MM.1S (cell line): ENCODE results near the gene SHROOM3.

ENCODE experiments used
- DNase-seq: peaks from one replicate; pipeline ENCODE4 v3.0.0-alpha.2; 2015
- H2AFZ ChIP-seq: fragments of 300-600 bp; sonication (generic); 2 replicates; pipeline ENCODE4 v1.6.0; 2016; ENCODE audit warnings: antibody characterized with exemption, low read length
- H3F3A ChIP-seq: fragments of 300-600 bp; sonication (generic); 2 replicates; pipeline ENCODE4 v1.6.1; 2016; ENCODE audit warnings: mild to moderate bottlenecking, antibody characterized with exemption, low read length, moderate library complexity, mixed read lengths; ENCODE audit not compliant: insufficient read depth
- H3K27ac ChIP-seq: fragments of 300-600 bp; sonication (generic); 2 replicates; pipeline ENCODE4 v1.5.1; 2016; ENCODE audit warnings: mild to moderate bottlenecking, low read length
- H3K27me3 ChIP-seq: fragments of 300-600 bp; sonication (generic); replicated peaks from 2 replicates; pipeline ENCODE4 v1.6.0; 2016; ENCODE audit warnings: low read length; ENCODE audit not compliant: insufficient read depth
- H3K36me3 ChIP-seq: fragments of 300-600 bp; sonication (generic); replicated peaks from 2 replicates; pipeline ENCODE4 v1.6.1; 2016; ENCODE audit warnings: mild to moderate bottlenecking, low read length, mixed read lengths; ENCODE audit not compliant: insufficient read depth
- H3K4me1 ChIP-seq: fragments of 300-600 bp; sonication (generic); 2 replicates; pipeline ENCODE4 v1.6.1; 2016; ENCODE audit warnings: low read length, mixed read lengths
- H3K4me2 ChIP-seq: fragments of 300-600 bp; sonication (generic); 2 replicates; pipeline ENCODE4 v1.6.0; 2016; ENCODE audit warnings: low read depth, low read length
- H3K4me3 ChIP-seq: fragments of 300-600 bp; sonication (generic); 2 replicates; pipeline ENCODE4 v1.5.1; 2016; ENCODE audit warnings: low read length, mixed read lengths
- H3K79me2 ChIP-seq: fragments of 300-600 bp; sonication (generic); 2 replicates; pipeline ENCODE4 v1.6.1; 2016; ENCODE audit warnings: mixed run types, low read length, mixed read lengths
- H3K9ac ChIP-seq: fragments of 300-600 bp; sonication (generic); 2 replicates; pipeline ENCODE4 v1.6.1; 2016; ENCODE audit warnings: low read length, mixed read lengths
- H3K9me2 ChIP-seq: fragments of 300-600 bp; sonication (generic); replicated peaks from 2 replicates; pipeline ENCODE4 v1.6.1; 2016; ENCODE audit warnings: mild to moderate bottlenecking, low read length, mixed read lengths; ENCODE audit not compliant: insufficient read depth
- H3K9me3 ChIP-seq: fragments of 300-600 bp; sonication (generic); replicated peaks from 2 replicates; pipeline ENCODE4 v1.6.1; 2016; ENCODE audit warnings: mild to moderate bottlenecking, low read length, mixed read lengths; ENCODE audit not compliant: insufficient read depth
- H4K20me1 ChIP-seq: fragments of 300-600 bp; sonication (generic); 2 replicates; pipeline ENCODE4 v1.6.1; 2016; ENCODE audit warnings: mild to moderate bottlenecking, low read length, moderate library complexity, mixed read lengths; ENCODE audit not compliant: insufficient read depth
- EZH2 ChIP-seq: fragments of 300-600 bp; sonication (generic); optimal IDR thresholded peaks from 2 replicates; pipeline ENCODE3; 2017; ENCODE audit warnings: low read depth, mild to moderate bottlenecking, antibody characterized with exemption, low read length, mixed read lengths
- EZH2phosphoT487 ChIP-seq: fragments of 300-600 bp; sonication (generic); IDR thresholded peaks from 2 replicates; pipeline ENCODE4 v1.6.1; 2018; ENCODE audit warnings: antibody characterized with exemption, low read length
- TF ChIP-seq, protein P1 (sequence below): fragments of 300-600 bp; sonication (generic); IDR thresholded peaks from 2 replicates; pipeline ENCODE4 v1.5.1; 2016; ENCODE audit warnings: antibody characterized with exemption, low read length, mixed read lengths

The SHROOM3 gene

DNA sequence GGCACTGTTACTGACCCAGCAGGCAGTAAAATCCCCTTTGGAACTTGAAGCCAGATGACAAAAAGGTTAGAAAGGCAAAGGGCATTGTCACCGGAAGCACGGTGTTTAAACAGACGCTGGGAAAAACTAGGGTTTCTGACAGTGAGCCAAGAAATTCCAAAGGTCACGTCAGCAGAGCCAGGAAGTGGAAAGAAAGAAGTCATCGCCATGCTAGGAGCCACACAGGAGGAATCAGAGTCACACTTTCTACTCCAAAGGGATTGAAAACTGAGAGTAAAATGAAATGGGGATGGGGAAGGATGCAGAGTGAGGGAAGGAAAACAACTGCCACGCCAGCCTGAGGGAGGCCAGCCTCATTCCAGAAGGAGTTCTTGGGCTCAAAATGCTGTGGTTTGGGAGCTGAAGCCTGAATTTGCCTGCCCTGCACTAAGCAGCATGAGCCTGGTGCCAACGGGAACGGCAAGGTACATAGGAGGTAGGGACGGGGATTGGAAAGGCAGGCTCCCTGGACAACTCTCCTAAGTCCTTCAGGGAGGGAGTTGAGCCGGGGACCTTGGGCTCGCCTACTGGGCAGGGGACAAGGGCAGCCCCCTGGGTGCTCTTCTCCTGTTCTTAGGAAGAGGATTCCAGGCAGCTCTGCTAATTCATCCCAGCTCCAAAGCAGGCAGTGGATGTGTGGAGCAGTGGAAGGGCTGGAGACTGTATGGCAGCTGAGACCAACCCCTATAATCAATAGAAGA, 396.1 kb downstream of the SHROOM3 start:
- no peaks in the 10 kb centered on the region for H3K36me3 ChIP-seq
- H3K27me3 ChIP-seq: no peaks in the 10 kb centered on the region
- no peaks in the 10 kb centered on the region for H3F3A ChIP-seq
- no peaks in the 10 kb centered on the region for H3K9me2 ChIP-seq
- no peaks in the 10 kb centered on the region for H3K9me3 ChIP-seq
- H3K4me1 ChIP-seq: no peaks in the 10 kb centered on the region
- no peak overlapping the region for H3K4me3 ChIP-seq
- H3K27ac ChIP-seq: no peak overlapping the region
- no peak overlapping the region for H3K4me2 ChIP-seq
- TF ChIP-seq, protein P1, sequence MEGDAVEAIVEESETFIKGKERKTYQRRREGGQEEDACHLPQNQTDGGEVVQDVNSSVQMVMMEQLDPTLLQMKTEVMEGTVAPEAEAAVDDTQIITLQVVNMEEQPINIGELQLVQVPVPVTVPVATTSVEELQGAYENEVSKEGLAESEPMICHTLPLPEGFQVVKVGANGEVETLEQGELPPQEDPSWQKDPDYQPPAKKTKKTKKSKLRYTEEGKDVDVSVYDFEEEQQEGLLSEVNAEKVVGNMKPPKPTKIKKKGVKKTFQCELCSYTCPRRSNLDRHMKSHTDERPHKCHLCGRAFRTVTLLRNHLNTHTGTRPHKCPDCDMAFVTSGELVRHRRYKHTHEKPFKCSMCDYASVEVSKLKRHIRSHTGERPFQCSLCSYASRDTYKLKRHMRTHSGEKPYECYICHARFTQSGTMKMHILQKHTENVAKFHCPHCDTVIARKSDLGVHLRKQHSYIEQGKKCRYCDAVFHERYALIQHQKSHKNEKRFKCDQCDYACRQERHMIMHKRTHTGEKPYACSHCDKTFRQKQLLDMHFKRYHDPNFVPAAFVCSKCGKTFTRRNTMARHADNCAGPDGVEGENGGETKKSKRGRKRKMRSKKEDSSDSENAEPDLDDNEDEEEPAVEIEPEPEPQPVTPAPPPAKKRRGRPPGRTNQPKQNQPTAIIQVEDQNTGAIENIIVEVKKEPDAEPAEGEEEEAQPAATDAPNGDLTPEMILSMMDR: no peak
- no peak for TF ChIP-seq EZH2phosphoT487
- no peak for TF ChIP-seq EZH2
- no peak overlapping the region for H2AFZ ChIP-seq
- no peak overlapping the region for H3K9ac ChIP-seq
- no peak for DNase-seq
- no peaks in the 10 kb centered on the region for H3K79me2 ChIP-seq
- H4K20me1 ChIP-seq: no peaks in the 10 kb centered on the region

DNA sequence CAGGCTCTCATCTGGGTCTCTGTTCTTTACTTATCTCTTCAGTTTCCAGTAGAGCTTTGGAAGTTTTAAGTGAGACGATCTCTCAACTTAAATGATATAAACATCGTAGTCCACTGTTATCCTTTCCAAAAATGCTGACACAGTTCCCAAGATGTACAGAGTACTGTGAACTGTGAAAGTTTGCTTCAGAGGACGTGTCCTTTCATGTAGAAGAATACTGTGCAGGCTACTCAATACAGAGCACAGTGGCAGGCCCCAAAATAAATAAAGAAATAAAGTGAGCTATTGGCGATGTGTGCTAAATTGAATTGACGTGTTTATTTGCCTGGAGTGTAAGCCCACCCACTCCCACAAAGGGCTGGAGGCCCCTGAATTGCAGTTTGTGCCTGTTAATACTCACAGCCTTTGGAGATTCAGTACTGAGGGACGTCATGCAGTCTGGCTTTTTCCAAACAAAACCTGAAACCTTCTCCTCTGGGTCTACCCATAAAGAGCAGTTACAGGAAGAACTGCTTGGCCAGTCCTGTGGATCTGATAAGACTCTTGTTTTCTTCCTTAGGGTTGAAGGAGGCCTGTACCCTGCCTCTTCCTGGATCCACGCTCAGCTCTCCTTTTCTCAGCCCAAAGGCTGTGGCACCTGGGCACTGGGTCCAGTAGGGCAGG, 396.8 kb downstream of the SHROOM3 start:
- Histone ChIP-seq H3K9me2 (no peaks in the 10 kb centered on the region), H4K20me1 (no peaks in the 10 kb centered on the region), H3K9ac (no peak overlapping the region), H3K27ac (no peak overlapping the region), H3K4me1 (no peaks in the 10 kb centered on the region), H3K4me2 (no peak overlapping the region), H3K79me2 (no peaks in the 10 kb centered on the region), H3K9me3 (no peaks in the 10 kb centered on the region), H3K27me3 (no peaks in the 10 kb centered on the region), H2AFZ (no peak overlapping the region), H3K4me3 (no peak overlapping the region), H3F3A (no peaks in the 10 kb centered on the region), H3K36me3 (no peaks in the 10 kb centered on the region)
- no peak for DNase-seq
- TF ChIP-seq, protein P1: no peak
- no peak for TF ChIP-seq EZH2
- TF ChIP-seq EZH2phosphoT487: no peak
